Activated CD4-positive, alpha-beta T cell treated with anti-CD3 and anti-CD28 coated beads for 48 hours (primary cell): ENCODE measurements around the gene CCM2.
"Not testable (repeated sequence)": the region's sequence is repeated elsewhere in the genome, so short reads cannot be mapped to it uniquely, and the experiment has no call there.

Experiments
- DNase-seq: peaks from one replicate; pipeline ENCODE4 v3.0.0-alpha.2; 2020

Gene CCM2

GRCh38 chr7:45001826-45002225 lies 1.8 kb downstream of the CCM2 start:
- DNase-seq = no peak

- DNase-seq = no peak
These were observed 3.8 kb downstream of the CCM2 start for GRCh38 chr7:45003789-45004188.

- DNase-seq = no peak
These were observed 7.1 kb downstream of the CCM2 start for GRCh38 chr7:45007106-45007505.

DNA sequence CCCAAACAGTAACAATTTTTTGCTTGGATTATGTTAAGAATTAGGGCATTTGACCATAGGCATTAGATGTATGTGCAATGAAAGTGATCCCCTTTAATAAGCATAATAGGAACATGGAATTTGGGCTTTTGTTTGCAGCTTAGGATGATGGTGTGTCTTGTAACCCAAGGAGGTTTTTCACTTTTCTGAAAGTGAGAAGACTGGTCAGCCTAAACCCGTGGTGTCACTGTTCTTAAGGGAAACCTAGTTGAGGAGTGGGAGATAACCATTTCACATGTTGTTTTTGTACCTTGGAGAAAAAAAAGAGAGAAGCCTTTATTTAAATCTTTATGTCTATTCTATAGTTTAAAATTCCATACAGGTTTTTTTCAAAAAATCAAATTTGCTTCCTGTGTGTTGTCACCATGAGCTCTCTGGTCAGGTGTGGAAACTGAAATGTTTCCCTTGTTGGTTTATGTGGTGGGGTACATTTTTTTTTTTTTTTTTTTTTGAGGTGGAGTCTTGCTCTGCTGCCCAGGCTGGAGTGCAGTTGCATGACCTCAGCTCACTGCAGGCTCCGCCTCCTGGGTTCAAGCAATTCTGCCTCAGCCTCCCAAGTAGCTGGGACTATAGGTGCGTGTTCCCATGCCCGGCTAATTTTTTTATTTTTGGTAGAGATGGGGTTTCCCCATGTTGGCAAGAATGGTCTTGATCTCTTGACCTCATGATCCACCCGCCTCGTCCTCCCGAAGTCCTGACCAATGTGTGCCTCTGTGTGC lies 7.7 kb downstream of the CCM2 start:
- no peak for DNase-seq

- DNase-seq = no peak
These were observed 13.5 kb downstream of the CCM2 start for GRCh38 chr7:45013465-45013967.

DNA sequence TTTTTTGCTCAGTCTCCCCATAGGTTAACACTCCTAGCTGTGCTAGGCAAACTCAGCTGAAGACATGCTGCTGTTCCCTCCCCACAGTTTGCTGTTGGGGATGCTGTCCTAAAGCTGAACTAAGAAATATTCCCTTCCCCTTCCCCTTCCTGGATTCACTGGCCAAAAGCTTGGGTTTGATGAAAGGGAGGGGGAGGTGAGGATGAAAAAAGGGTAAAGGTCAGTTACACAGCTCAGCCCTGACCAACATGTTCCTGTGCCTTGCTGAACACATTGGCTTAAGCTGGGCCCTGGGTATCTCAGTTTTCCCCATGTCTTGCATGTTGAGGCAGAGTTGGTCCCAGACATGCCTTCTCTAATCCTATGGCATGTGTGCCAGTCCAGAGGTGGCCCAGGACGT lies 15.3 kb downstream of the CCM2 start:
- DNase-seq = no peak

DNA sequence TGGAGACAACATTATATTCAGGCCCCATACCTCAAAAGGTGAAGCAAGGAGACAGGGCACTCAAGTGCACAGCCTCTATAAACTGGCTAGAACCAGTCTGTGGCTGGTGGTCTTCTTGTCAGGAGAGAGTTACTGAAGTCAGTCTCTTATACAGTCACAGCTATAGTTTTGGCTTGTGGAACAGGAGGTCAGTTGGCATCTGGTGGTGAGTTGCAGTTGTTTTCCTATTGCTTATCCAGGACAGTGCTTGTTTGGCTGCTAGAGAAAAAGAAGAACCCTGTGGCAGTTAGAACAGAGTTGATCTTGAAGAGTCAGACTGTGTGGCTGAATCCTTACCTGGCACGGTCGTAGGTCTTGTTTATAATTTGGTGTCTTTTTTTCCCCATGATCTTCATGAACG lies 17.3 kb downstream of the CCM2 start:
- no peak for DNase-seq

- no peak for DNase-seq
These were observed 20.9 kb downstream of the CCM2 start for GRCh38 chr7:45020915-45021314.

DNA sequence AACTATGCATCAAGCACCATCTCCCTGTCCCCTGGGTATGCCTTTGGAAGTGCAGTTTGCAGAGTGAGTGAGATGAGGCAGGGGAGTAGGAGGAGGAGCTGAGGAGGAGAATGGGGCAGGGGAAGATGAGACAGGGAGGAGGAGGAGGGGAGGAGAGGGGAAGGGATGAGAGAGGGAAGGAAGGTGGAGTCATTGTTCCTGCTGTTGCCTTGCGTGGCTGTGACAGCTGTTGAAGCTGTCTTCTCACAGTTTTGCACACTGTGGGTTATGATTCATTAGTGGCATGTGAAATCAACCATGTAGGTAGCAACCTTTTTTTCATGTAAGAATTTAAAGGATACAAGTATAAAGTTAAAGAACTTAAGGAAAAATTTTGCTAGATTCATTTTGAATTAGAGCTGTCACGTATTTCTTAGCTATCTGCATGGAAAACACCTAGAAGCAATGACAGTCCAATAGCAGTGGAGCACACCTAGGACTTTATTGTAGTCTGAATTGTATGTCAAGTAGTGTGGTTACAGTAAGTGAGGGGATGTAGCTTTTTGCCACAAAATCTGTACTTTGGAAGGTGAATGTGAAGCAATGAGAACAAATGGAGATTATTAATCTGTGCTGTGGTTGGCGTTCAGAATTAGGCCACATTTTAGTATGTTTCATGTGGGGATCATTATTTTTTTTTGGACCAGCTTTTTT lies 21.7 kb downstream of the CCM2 start:
- peak; percentile 42 for DNase-seq

- no peak for DNase-seq
These were observed 24.2 kb downstream of the CCM2 start for GRCh38 chr7:45024126-45024744.

GRCh38 chr7:45025473-45025872 lies 25.5 kb downstream of the CCM2 start:
- DNase-seq = not testable (repeated sequence)

DNA sequence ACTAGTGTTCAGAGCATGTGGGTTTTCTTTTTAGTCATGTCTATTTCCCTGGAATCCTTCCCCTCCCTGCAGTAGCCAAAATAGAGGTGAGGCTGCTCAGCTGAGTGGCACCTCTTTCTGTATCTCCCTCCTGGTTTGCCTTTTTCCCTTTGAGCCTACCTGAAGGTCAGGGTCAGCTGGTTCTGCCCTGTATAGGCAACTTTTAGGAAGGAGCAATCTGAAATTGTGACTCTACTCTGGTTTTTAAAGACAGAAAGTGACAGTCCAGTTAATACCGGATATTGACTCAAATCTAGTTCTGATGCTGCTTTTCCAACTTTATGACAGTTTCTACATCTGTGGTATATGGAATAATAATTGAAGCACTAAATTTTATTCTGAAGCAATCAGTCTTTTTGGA lies 26.0 kb downstream of the CCM2 start:
- DNase-seq = no peak

GRCh38 chr7:45026984-45027773 lies 27.2 kb downstream of the CCM2 start:
- no peak for DNase-seq

GRCh38 chr7:45027774-45028114 lies 27.7 kb downstream of the CCM2 start:
- no peak for DNase-seq

GRCh38 chr7:45028138-45028919 lies 28.3 kb downstream of the CCM2 start:
- DNase-seq = peak; percentile 36

- no peak for DNase-seq
These were observed 28.9 kb downstream of the CCM2 start for GRCh38 chr7:45028920-45029344.

GRCh38 chr7:45031829-45032228 lies 31.8 kb downstream of the CCM2 start:
- no peak for DNase-seq

DNA sequence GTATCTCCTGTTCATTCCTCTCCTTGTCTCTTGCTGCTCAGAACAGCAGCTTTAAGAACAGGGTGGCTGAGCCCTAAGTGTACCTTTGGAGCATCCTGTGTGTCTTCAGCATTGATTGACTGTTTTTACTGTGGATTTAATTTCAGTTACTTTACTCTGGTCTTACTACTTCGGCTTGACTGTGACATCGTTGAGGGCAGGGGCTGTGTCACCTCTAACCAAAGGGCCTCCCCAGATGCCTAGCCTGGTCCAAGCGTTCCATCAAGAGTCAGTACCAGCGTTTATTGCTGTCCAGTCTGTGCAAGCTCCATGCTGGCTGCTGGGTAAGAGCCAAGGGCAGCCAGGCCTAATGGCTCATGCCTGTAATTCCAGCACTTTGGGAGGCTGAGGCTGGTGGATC lies 32.4 kb downstream of the CCM2 start:
- DNase-seq = no peak

DNA sequence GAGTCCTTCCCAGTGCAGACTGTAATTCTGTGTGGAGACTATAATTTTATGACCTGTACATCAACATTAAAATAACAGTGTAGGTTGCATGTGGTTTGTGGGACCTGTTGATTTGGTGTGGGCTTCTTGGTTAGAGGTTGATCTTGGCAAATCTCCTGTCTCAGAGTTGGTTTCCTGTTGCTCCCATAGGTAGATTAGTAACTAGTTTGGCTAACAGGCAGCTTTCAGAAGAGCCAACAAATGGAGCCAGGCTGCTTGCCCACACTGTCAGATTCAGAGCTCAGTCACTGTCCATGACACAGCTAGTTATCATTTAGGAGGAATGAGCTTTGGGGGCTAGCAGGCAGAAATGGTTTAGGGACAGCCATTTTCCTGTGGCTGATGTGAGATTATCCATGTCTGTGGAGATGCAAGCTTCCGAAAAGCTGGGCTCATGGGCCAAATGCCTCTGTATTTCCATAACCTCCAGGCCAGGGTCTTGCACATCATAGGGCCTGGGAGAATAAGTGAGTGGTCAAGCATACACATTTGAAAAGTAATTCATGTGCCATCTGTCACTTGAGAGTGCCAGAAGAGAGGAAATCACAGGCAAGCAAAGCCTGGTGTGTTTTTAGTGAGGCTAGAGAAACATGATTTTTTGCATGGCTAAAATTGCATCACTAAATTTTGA lies 33.4 kb downstream of the CCM2 start:
- peak; percentile 9 for DNase-seq

DNA sequence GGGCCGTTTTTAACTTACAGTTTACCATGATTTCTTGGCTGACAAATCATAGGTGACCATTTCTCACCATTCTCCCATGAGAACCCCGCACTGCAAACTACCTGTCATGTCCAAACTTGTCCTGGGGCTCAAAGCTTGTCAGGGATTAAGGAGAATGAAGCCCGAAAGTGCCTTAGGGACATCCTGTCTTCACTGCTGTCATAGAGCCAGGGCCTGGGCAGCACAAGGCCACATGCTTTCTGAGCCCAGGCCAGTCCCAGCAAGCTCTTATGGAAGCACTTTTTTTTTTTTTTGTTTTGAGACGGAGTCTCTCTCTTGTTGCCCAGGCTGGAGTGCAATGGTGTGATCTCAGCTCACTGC lies 33.9 kb downstream of the CCM2 start:
- no peak for DNase-seq

DNA sequence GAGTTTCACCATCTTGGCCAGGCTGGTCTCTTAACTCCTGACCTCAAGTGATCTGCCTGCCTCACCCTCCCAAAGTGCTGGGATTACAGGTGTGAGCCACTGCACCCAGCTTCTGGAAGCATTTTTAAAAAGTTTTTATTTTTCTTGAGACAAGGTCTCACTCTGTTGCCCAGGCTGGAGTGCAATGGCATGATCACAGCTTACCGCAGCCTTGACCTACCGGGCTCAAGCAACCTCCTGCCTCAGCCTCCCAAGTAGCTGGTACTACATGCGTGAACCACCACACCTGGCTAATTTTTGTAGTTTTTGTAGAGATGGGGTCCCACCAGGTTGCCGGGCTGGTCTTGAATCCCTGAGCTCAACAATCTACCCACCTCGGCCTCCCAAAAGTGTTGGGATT lies 34.7 kb downstream of the CCM2 start:
- DNase-seq = not testable (repeated sequence)

- DNase-seq = no peak
These were observed 35.4 kb downstream of the CCM2 start for GRCh38 chr7:45035371-45035770.
